Activated naive CD8-positive, alpha-beta T cell treated with anti-CD3 and anti-CD28 coated beads, Interleukin-2, amount 50 U/mL, for 24 hours (primary cell): ENCODE results near the gene GAD1.
A peak's percentile ranks its signal among the peaks of the same experiment; 100 is the strongest.

Source experiments
- ATAC-seq: fragments of 150-1000 bp; cut with Tn5 transposase; one replicate; pipeline ENCODE4 v1.10.0; 2021
- DNase-seq: peaks from one replicate; pipeline ENCODE4 v3.0.0; 2021
- H3K27ac Mint-ChIP-seq: one replicate; pipeline ENCODE4 v1.8.0; 2021; ENCODE audit warnings: mild to moderate bottlenecking, mixed read lengths
- H3K27me3 Mint-ChIP-seq: one replicate; pipeline ENCODE4 v1.8.0; 2021; ENCODE audit warnings: mixed read lengths
- H3K36me3 Mint-ChIP-seq: one replicate; pipeline ENCODE4 v1.8.0; 2021; ENCODE audit warnings: low read depth, mixed read lengths
- H3K4me1 Mint-ChIP-seq: one replicate; pipeline ENCODE4 v1.8.0; 2021; ENCODE audit warnings: mixed read lengths
- H3K4me3 Mint-ChIP-seq: one replicate; pipeline ENCODE4 v1.8.0; 2021; ENCODE audit warnings: mild to moderate bottlenecking, moderate library complexity, mixed read lengths
- H3K9me3 Mint-ChIP-seq: one replicate; pipeline ENCODE4 v1.8.0; 2021; ENCODE audit warnings: mixed read lengths

The GAD1 gene

DNA sequence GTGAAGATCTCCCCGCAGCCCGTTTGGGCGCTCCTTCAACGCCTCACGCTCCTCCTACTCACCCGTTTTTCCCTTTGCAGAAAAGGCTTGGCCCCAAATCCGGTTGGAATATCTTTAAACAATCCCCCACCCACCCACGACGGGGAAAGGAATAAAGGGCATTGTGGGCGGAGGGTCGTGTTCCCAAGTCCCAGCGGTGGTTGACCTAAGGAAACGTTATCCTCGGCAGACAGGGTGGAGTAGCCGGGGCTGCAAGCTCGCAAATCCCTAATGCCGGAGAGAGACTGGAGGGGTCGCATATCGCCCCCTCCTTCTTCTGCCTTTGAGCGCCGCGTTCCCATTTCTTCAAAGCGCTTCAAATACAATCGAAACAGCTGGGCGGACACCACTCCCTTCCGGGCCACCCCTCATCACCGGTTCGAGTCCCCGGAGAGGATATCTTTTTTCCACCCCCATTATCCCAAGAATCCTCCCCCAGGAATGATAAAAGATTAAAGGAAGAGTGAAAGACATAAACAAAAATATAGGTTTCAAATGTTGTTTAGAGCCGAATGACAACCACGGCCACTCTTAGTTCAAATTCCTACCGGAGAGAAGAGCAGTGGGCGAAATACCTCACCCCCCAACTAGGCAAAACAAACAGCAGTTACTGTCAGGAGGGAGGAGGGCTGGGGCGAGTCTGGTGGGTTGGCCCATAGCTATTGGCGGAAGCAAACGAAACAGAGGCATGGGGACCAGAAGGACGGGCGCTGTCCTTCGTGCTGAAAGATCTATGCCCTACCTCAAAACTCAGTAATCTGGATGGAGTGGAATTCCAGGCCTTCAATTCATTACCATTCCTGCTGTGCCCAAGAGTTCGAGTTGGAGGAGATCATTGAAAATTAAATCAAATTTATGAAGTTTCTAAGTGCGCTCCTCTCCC, 2.8 kb upstream of the GAD1 start:
- Mint-ChIP-seq H3K4me1 (peaks cover 47% of the 10 kb centered on the region), H3K9me3 (no peaks in the 10 kb centered on the region), H3K27me3 (peaks cover 68% of the 10 kb centered on the region), H3K36me3 (no peaks in the 10 kb centered on the region), H3K27ac (no peak overlapping the region), H3K4me3 (no peak overlapping the region)
- ATAC-seq (no peak), DNase-seq (peak; percentile 26)

DNA sequence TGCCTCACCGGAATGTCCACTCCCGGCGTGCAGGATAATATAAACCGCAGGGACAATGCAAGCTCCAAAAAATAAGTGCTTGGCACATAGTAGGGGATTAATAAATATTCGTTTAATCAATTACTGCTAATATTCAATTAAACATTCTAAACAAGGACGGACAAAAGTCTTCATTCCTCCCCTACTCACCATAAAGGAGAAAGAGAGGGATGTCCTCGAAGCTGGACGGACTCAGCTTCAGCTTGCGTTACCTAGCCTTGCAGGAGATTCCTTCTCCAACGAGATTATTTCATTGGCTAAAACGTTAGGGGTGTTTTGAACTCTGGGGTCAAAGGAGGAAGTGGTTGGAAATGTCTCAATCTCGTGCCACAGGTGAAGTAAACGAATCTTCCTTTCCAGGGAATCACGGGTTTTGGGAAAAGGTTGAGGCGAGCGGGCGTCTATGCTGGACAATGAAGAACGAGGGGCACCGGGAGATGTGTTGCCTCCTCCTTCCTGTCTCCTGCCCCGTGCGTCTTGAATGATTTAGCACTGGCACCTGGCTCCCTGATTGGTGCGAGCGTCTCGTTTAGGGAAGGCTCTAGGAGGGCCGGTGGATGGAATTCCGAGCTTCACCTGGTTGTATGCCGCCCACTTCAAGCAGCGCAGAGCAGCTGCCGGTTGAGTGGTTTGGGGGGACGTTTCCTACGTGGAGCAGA, 2.0 kb upstream of the GAD1 start:
- H3K27ac Mint-ChIP-seq, result peak overlapping the region; percentile 40
- DNase-seq, result peak; percentile 4
- H3K4me3 Mint-ChIP-seq, result no peak overlapping the region
- H3K4me1 Mint-ChIP-seq, result peaks cover 48% of the 10 kb centered on the region
- H3K27me3 Mint-ChIP-seq, result peaks cover 73% of the 10 kb centered on the region
- no peaks in the 10 kb centered on the region for H3K36me3 Mint-ChIP-seq
- H3K9me3 Mint-ChIP-seq, result no peaks in the 10 kb centered on the region
- no peak for ATAC-seq

DNA sequence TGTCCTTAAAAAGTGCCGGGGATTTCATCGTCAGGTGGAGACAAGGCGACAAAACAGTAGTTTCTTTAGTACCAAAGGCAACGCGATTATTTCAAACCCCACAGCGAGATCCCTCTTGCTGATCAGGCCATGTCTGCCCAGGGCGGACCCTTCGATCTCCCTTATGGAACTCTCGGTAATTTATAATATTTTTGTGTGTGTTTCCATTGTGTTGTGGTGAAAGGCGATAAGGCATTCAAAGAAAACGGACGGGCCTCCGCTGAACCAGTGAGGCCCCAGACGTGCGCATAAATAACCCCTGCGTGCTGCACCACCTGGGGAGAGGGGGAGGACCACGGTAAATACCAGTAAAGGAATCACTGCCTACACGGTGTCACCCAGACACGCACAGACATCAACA, 1.4 kb upstream of the GAD1 start:
- Mint-ChIP-seq H3K36me3 (no peaks in the 10 kb centered on the region), H3K9me3 (no peaks in the 10 kb centered on the region), H3K4me3 (peak overlapping the region; percentile 68), H3K4me1 (peaks cover 49% of the 10 kb centered on the region), H3K27ac (peak overlapping the region; percentile 56), H3K27me3 (peaks cover 75% of the 10 kb centered on the region)
- no peak for DNase-seq
- no peak for ATAC-seq

DNA sequence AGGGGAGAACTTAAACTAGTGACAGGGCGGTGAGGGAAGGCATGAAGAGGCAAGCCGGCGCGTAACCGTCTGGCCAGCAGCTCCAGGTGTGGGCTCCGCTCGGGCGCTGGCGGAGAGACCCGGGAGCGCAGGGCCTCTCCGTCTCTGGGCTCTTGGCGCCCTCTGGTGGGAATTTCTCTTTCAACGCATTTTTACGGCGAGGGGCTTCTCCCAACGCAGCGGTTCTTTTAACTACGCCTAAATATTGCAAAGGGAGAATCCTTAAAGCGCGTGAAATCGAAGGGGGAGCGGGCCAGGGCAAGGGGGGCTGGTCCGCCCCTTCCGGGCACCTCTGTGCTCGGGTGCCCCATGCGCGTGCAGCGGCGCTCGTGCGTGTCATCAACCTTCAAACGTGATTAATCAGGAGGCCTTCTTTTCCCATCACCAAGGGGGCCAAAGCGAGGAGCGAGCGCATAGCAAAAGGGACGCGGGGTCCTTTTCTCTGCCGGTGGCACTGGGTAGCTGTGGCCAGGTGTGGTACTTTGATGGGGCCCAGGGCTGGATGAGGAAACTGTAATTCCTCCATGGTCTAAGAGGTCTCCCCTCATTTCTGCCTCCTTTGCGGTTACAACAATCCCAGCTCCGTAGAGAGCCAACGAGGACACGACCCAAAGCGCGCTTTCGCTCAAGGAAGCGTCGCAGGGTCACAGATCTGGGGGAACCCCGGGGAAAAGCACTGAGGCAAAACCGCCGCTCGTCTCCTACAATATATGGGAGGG, 762 bp upstream of the GAD1 start:
- H3K27me3 Mint-ChIP-seq, result peaks cover 79% of the 10 kb centered on the region
- DNase-seq (peak; percentile 77), ATAC-seq (peak; percentile 42)
- H3K9me3 Mint-ChIP-seq, result no peaks in the 10 kb centered on the region
- peaks cover 2% of the 10 kb centered on the region for H3K36me3 Mint-ChIP-seq
- H3K27ac Mint-ChIP-seq, result peak overlapping the region; percentile 56
- H3K4me3 Mint-ChIP-seq, result peak overlapping the region; percentile 68
- peaks cover 55% of the 10 kb centered on the region for H3K4me1 Mint-ChIP-seq

DNA sequence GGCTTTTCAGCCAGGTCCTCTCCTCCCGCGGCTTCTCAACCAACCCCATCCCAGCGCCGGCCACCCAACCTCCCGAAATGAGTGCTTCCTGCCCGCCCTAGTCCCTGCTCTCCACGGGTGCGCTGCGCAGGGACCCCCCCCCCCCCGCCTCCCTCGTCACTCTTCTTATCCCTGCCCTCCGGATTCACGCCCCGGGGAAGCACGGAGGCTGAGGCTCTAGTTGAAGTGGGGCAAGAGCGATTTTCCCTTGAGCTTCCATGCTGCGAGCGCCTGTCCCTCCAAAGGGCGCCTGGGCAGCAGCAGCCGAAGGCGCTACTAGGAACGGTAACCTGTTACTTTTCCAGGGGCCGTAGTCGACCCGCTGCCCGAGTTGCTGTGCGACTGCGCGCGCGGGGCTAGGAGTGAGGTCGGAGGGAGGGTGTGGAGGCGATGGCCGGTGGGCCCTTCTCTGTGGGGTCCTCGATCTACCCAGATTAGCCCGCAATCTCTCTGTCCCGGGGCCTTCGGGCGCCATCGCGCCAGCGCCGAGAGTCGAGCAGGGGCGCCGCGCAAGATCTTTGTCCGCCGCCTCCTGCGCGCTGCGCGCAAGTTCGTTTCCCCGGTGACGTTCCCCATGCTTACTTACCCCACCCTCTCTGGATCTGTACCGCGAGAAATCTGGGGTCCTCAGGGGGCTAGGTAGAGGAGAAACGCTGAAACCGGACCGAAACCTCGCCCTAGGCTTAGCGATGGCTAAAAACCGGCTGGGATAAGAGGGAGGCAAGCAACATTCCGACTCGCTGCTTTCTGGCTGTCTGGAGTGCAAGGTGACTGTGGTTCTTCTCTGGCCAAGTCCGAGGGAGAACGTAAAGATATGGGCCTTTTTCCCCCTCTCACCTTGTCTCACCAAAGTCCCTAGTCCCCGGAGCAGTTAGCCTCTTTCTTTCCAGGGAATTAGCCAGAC, 677 bp downstream of the GAD1 start:
- DNase-seq, result peak; percentile 40
- peaks cover 90% of the 10 kb centered on the region for H3K27me3 Mint-ChIP-seq

DNA sequence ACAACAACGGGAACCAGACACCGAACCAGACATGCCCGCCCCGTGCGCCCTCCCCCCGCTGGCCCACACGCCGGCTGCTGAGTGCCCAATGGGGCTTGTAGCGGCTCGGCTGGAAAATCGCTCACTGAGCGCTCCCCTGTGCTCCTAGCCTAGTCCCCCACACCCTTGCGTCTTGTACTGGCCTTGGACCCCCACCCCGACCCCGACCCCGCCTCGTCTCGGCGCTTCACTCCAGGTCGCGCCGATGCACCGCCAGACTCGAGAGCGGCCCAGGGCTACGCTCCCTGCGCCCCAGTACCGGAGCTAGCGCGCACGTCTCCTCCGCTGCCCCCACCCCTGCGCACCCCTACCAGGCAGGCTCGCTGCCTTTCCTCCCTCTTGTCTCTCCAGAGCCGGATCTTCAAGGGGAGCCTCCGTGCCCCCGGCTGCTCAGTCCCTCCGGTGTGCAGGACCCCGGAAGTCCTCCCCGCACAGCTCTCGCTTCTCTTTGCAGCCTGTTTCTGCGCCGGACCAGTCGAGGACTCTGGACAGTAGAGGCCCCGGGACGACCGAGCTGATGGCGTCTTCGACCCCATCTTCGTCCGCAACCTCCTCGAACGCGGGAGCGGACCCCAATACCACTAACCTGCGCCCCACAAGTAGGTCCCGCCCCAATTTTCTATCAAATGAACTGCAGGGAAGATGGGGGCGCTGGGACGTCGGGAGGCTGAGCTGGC, 1.5 kb downstream of the GAD1 start:
- H3K27me3 Mint-ChIP-seq, result peaks cover 89% of the 10 kb centered on the region
- H3K27ac Mint-ChIP-seq, result no peak overlapping the region
- DNase-seq, result peak; percentile 29
- no peaks in the 10 kb centered on the region for H3K9me3 Mint-ChIP-seq
- H3K4me3 Mint-ChIP-seq, result peak overlapping the region; percentile 68
- H3K36me3 Mint-ChIP-seq, result peaks cover 2% of the 10 kb centered on the region
- no peak for ATAC-seq
- peaks cover 70% of the 10 kb centered on the region for H3K4me1 Mint-ChIP-seq

More for the DNA sequence above, 677 bp downstream of the GAD1 start:
- Mint-ChIP-seq H3K27ac (no peak overlapping the region), H3K4me1 (peaks cover 67% of the 10 kb centered on the region), H3K36me3 (peaks cover 2% of the 10 kb centered on the region), H3K4me3 (peak overlapping the region; percentile 68), H3K9me3 (no peaks in the 10 kb centered on the region)
- ATAC-seq, result no peak

DNA sequence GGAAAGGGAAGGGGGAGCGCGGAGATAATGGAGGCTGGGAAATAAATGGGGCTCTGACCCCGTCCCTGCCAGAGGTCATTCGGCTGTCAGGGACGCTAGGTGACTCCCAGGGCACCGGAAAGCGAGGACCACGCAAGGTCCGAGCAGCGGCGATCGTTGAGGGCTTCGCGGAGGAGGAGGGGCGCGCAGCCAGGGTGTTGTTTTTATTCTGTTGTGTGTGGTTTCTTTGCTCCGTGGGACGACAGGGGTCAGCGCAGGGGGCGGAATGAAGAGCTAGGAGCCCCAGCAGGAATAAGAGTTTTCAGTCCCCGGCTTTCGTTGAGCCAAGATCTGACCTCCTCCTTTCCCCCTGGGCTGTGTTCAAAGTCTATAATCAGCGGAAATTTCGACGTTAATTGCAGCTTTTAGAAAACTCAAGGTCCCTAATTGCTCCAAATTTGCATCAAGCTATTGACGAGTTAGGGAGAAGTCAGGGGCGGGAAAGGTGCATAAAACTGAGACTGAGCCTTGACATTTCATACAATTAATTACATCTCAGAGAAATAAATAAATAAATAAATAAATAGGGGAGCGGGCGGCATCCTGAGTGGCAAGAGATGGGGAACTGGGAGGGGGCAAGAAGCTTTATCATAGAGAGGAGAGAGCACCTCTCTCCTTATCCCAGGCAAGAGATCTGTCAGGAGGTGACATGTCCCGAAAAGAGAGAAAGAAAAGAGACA, 2.2 kb downstream of the GAD1 start:
- ATAC-seq (no peak), DNase-seq (no peak)
- peaks cover 86% of the 10 kb centered on the region for H3K27me3 Mint-ChIP-seq
- H3K4me1 Mint-ChIP-seq, result peaks cover 63% of the 10 kb centered on the region
- H3K36me3 Mint-ChIP-seq, result peaks cover 2% of the 10 kb centered on the region
- H3K4me3 Mint-ChIP-seq, result peak overlapping the region; percentile 68
- H3K9me3 Mint-ChIP-seq, result no peaks in the 10 kb centered on the region
- H3K27ac Mint-ChIP-seq, result no peak overlapping the region

DNA sequence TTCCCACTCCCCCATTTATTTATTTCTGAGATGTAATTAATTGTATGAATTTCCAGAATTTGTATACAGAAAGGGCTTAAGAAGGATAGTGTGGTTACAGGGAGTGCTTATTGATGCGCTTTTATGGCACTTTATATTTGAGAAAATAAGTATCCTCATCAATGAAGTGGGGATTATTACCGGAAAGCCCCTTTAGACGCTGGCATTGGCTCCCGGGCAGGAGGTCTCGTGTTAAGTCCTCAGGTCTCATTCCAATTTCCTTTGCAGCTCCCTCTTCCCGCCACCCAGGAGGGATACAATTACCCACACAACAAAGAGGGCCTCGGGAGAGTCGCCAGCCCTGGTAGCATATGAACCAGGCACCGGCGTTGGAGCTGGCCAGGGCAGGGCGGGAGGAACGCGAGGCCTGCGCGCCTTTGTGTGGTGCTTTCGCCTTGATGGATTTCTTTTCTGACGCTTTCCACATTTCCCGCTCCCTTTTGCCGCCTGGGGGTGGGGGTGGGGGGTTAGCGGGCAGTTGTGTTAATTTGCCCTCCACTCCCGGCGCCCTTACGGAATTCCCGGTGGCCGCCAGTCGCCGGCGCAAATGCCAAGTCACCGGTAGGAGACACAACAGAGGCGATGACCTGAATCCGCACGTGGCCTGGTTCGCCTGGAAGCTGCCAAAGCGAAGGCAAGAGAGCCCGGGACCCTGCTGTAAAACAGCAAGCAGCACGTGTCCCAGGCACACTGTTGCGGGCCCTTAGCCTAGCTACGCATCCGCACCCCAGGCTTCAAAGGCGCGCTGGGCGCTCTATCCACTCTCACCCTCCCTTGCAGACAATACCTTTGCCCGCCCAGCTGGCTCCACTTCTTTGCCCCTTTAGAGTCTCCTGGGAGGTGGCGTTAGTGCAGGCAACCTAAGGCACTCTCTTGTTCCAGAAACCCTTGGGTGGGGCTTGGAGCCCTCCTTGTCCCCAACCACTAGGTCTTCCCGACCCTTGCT, 3.3 kb downstream of the GAD1 start:
- DNase-seq, result no peak
- Mint-ChIP-seq H3K27me3 (peaks cover 86% of the 10 kb centered on the region), H3K4me3 (peak overlapping the region; percentile 60), H3K27ac (no peak overlapping the region), H3K9me3 (no peaks in the 10 kb centered on the region), H3K36me3 (peaks cover 2% of the 10 kb centered on the region), H3K4me1 (peaks cover 55% of the 10 kb centered on the region)
- no peak for ATAC-seq

DNA sequence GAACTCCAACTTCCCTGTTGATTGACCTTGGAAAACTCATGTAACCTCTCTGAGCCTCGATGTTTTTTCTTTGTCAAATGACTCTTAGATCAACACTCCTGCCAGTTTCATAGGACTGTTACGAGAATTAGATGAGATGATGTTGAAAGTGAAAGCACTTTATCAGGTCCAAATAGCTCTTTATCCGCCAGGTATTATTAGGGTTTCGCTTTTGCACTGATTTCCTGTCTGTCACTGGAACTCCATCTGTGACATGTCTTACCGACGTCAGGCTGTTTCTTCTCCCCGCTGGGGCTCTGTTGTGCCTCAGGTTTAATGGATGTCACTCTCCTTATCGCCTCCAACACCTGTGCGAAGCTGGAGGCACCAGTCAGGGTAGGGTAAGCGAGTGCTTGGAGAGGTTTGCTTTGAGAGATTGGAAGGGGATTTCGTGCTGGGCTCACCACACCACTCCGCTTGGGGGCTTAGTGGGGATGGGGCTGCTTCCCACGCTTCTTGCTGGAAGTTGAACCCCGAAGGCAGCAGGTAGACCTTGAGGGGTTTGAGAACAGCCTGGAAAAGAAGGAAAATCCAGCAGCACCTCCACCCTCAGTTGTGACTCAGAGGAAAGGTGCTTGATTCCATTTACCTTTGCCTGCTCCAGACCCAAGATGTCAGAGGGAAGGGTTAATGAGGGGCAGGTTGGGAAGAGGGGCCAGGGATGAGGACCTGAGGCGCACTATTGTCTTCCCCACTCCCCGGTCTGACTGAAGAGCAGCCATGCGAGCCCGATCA, 4.3 kb downstream of the GAD1 start:
- Mint-ChIP-seq H3K9me3 (no peaks in the 10 kb centered on the region), H3K27me3 (peaks cover 85% of the 10 kb centered on the region), H3K27ac (no peak overlapping the region), H3K4me1 (peaks cover 47% of the 10 kb centered on the region), H3K36me3 (peaks cover 2% of the 10 kb centered on the region), H3K4me3 (peak overlapping the region; percentile 60)
- DNase-seq (no peak), ATAC-seq (no peak)

DNA sequence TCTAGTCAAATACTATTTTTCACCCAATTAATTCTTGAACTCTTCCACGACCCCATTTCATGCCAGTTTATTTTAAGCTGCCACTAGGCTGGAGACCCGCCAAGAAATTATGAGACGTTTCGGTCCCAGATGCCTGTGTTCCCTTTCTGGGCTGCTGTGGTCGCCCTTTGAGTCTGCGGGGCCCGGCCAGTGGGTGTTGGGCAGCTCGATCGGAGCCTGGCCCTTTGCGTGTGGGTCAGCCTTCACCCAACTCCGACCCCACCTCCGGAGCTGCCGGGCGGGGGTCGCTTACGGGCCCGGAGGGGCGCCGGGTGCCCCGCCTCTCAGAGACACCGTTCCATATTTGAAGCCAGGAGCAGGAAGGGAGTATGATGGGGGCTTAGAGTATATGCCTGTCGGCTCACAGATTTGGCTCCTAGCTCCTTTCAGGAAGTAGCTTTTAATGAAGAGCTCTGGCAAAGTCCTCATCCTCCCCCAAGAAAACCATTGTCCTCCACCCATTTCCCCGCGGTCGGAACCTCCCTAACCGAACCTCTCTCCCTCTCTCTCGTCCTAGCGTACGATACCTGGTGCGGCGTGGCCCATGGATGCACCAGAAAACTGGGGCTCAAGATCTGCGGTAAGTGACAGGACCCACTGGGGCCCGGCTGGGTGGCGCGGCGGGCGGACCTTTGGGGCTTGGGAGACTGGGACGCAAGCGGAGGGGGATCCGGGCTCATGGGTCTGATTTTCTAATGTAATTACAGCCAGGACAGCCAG, 5.0 kb downstream of the GAD1 start:
- H3K36me3 Mint-ChIP-seq, result peaks cover 2% of the 10 kb centered on the region
- H3K4me3 Mint-ChIP-seq, result peak overlapping the region; percentile 60
- ATAC-seq (no peak), DNase-seq (no peak)
- no peaks in the 10 kb centered on the region for H3K9me3 Mint-ChIP-seq
- peaks cover 86% of the 10 kb centered on the region for H3K27me3 Mint-ChIP-seq
- H3K4me1 Mint-ChIP-seq, result peaks cover 41% of the 10 kb centered on the region
- H3K27ac Mint-ChIP-seq, result no peak overlapping the region
